Esophagus (tissue), 2 donors: ENCODE measurements around the gene LORICRIN. TPM values are rescaled to one million over a fixed set of nuclear protein-coding genes. Genes with fewer than 3 reads are reported as not detected.

Experiments
- H3K27ac ChIP-seq, 2 donors: one replicate each; pipeline ENCODE4 v1.5.1; 2013; ENCODE audit warnings: low read depth in 2 of 2, mild to moderate bottlenecking in 2 of 2, inconsistent platforms in 1 of 2, low read length in 1 of 2, moderate library complexity in 1 of 2
- H3K27me3 ChIP-seq, 2 donors: one replicate each; pipeline ENCODE4 v1.6.1; 2013; ENCODE audit warnings: low read length in 2 of 2, control low read depth in 1 of 2, mild to moderate bottlenecking in 1 of 2; ENCODE audit not compliant: insufficient read depth in 2 of 2, control insufficient read depth in 1 of 2
- H3K36me3 ChIP-seq, 2 donors: one replicate each; pipeline ENCODE4 v1.6.1; 2013; ENCODE audit warnings: low read length in 1 of 2; ENCODE audit not compliant: control insufficient read depth in 2 of 2, insufficient read depth in 2 of 2
- H3K4me1 ChIP-seq, 2 donors: one replicate each; pipeline ENCODE4 v1.6.1; 2013; ENCODE audit warnings: low read length in 1 of 2; ENCODE audit not compliant: control insufficient read depth in 2 of 2, insufficient read depth in 2 of 2
- H3K4me3 ChIP-seq, 2 donors: one replicate each; pipeline ENCODE4 v1.5.1; 2013; ENCODE audit warnings: low read length in 2 of 2, mild to moderate bottlenecking in 2 of 2, low read depth in 1 of 2, moderate library complexity in 1 of 2
- H3K9me3 ChIP-seq, 2 donors: one replicate each; pipeline ENCODE4 v1.6.1; 2013; ENCODE audit warnings: mild to moderate bottlenecking in 2 of 2, low read depth in 1 of 2, low read length in 1 of 2, moderate library complexity in 1 of 2; ENCODE audit not compliant: control insufficient read depth in 2 of 2, insufficient read depth in 1 of 2
- WGBS, 2 donors: extraction: QIAGEN DNeasy Blood & Tissue Kit; methylation state at CpG; one replicate each; pipeline ENCODE4 v1.1.7; 2013; 5-methylcytosine and 5-hydroxymethylcytosine counted together
- polyA plus RNA-seq, 2 donors: library from polyadenylated mRNA; stranded (reverse); fragments of 200-250 nt; gene quantifications; one replicate each; pipeline ENCODE4 v1.2.3, GENCODE V29; 2013
- donor health status: healthy with polysubstance abuse.
- donor health status: Bipolar disorder and iron deficiency.

LORICRIN gene
- polyA plus RNA-seq, 2 donors = 0.28 TPM; not detected in 1

- 80 to 88% methylated on average over 2 of the region's 2 CpGs for WGBS, 2 donors
- H3K4me1 ChIP-seq = no peaks in the 10 kb centered on the region
- no peak overlapping the region for H3K4me3 ChIP-seq
- H3K9me3 ChIP-seq = peaks cover 0 to 2% of the 10 kb centered on the region in 2 donors
- no peaks in the 10 kb centered on the region for H3K36me3 ChIP-seq
- no peaks in the 10 kb centered on the region for H3K27me3 ChIP-seq
- H3K27ac ChIP-seq = no peak overlapping the region
Measured at GRCh38 chr1:153246825-153247224, 12.7 kb upstream of the LORICRIN start.

- Histone ChIP-seq H3K27me3 (no peaks in the 10 kb centered on the region), H3K4me1 (no peaks in the 10 kb centered on the region), H3K36me3 (no peaks in the 10 kb centered on the region), H3K9me3 (peaks cover 0 to 2% of the 10 kb centered on the region in 2 donors), H3K27ac (no peak overlapping the region), H3K4me3 (no peak overlapping the region)
- 63 to 64% methylated on average over 5 of the region's 5 CpGs for WGBS, 2 donors
Measured at GRCh38 chr1:153248176-153248879, 11.2 kb upstream of the LORICRIN start.

- no peaks in the 10 kb centered on the region for H3K36me3 ChIP-seq
- H3K4me3 ChIP-seq = no peak overlapping the region
- H3K27me3 ChIP-seq = no peaks in the 10 kb centered on the region
- 22 to 31% methylated on average over 1 of the region's 1 CpG for WGBS, 2 donors
- H3K9me3 ChIP-seq = no peaks in the 10 kb centered on the region
- no peak overlapping the region for H3K27ac ChIP-seq
- no peaks in the 10 kb centered on the region for H3K4me1 ChIP-seq
Measured at GRCh38 chr1:153250166-153250565, 9.3 kb upstream of the LORICRIN start.

GRCh38 chr1:153251087-153251486, 8.4 kb upstream of the LORICRIN start:
- Histone ChIP-seq H3K36me3 (no peaks in the 10 kb centered on the region), H3K27me3 (no peaks in the 10 kb centered on the region), H3K4me1 (no peaks in the 10 kb centered on the region), H3K9me3 (no peaks in the 10 kb centered on the region), H3K4me3 (no peak overlapping the region), H3K27ac (no peak overlapping the region)
- WGBS, 2 donors = 86 to 87% methylated on average over 2 of the region's 2 CpGs

- WGBS, 2 donors = 92 to 94% methylated on average over 3 of the region's 3 CpGs
- Histone ChIP-seq H3K4me3 (no peak overlapping the region), H3K27ac (no peak overlapping the region), H3K4me1 (no peaks in the 10 kb centered on the region), H3K27me3 (no peaks in the 10 kb centered on the region), H3K36me3 (no peaks in the 10 kb centered on the region), H3K9me3 (no peaks in the 10 kb centered on the region)
Measured at GRCh38 chr1:153251562-153251961, 7.9 kb upstream of the LORICRIN start.

GRCh38 chr1:153251988-153252387, 7.5 kb upstream of the LORICRIN start:
- WGBS, 2 donors = 54 to 66% methylated on average over 4 of the region's 4 CpGs
- Histone ChIP-seq H3K36me3 (no peaks in the 10 kb centered on the region), H3K9me3 (no peaks in the 10 kb centered on the region), H3K4me1 (no peaks in the 10 kb centered on the region), H3K27me3 (no peaks in the 10 kb centered on the region), H3K4me3 (no peak overlapping the region), H3K27ac (no peak overlapping the region)

- 46 to 69% methylated on average over 2 of the region's 2 CpGs for WGBS, 2 donors
- Histone ChIP-seq H3K27ac (no peak overlapping the region), H3K36me3 (no peaks in the 10 kb centered on the region), H3K9me3 (no peaks in the 10 kb centered on the region), H3K4me3 (no peak overlapping the region), H3K4me1 (no peaks in the 10 kb centered on the region), H3K27me3 (no peaks in the 10 kb centered on the region)
Measured at GRCh38 chr1:153253076-153253475, 6.4 kb upstream of the LORICRIN start.

GRCh38 chr1:153253693-153254092, 5.8 kb upstream of the LORICRIN start:
- H3K4me1 ChIP-seq = no peaks in the 10 kb centered on the region
- H3K36me3 ChIP-seq = no peaks in the 10 kb centered on the region
- H3K27me3 ChIP-seq = no peaks in the 10 kb centered on the region
- WGBS, 2 donors = 30 to 41% methylated on average over 1 of the region's 1 CpG
- H3K27ac ChIP-seq = no peak overlapping the region
- no peaks in the 10 kb centered on the region for H3K9me3 ChIP-seq
- H3K4me3 ChIP-seq = no peak overlapping the region

- H3K4me3 ChIP-seq = peak overlapping the region; percentile 55 to 67
Measured at GRCh38 chr1:153260585-153261280, 1.2 kb downstream of the LORICRIN start.

More at GRCh38 chr1:153260585-153261280, 1.2 kb downstream of the LORICRIN start:
- Histone ChIP-seq H3K27me3 (peaks cover 0 to 5% of the 10 kb centered on the region in 2 donors), H3K4me1 (no peaks in the 10 kb centered on the region), H3K9me3 (no peaks in the 10 kb centered on the region), H3K27ac (no peak overlapping the region), H3K36me3 (no peaks in the 10 kb centered on the region)
- 11 to 13% methylated on average over 35 to 45 of the region's 45 CpGs for WGBS, 2 donors
